SIG-M5 (cell line): ENCODE measurements around the gene C12orf76.
"Not testable (repeated sequence)": the region's sequence is repeated elsewhere in the genome, so short reads cannot be mapped to it uniquely, and the experiment has no call there.

Experiments used
- DNase-seq: peaks from one replicate; lab custom pipeline; 2025; lab: John Stamatoyannopoulos, UW

The C12orf76 gene

DNA sequence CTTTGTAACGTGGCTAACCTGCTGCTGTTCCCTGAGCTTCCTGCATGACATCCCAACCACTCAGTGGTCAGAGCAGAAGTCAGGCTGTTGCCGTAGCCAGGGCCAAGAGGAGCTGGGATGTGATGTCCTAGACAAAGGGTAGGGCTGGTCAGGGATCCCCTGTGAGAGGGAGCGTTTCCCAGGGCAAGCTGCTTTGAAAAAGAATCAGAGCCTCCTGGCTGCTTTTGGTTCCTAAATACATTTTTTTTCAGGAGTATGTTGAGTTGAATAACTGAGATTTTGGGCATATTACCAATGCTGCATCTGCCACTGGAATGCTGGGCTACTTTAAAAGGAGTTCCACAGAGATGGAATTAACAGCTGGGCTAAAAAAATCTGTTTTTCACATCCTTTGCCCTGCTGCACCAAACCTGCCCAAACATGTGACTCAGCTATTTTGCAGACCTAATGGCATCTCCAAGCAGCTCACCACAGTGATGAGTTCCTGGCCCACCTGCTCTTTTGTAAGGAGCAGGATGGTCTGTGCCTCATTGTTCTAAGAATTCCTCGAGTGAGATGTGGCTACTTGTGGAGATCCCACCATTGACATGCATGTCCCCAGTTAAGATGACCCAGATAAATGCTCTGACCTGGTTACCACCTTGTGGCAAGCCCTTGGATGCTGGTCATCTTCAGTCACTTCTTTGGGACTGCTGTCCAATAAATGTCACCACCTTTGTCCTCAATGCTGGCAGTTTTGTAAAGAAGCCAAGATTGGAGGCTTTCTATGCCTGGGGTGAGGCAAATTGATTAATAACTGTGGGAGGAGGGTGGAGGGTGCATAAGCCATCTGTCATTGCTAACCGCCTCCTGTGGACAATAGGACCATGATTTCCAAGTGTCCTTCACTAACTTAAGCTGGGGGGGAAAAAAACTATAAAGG lies 25.0 kb downstream of the C12orf76 start:
- DNase-seq, result no peak

- DNase-seq, result no peak
Measured at GRCh38 chr12:110020956-110021355, 27.4 kb downstream of the C12orf76 start.

GRCh38 chr12:110015132-110015531 lies 33.2 kb downstream of the C12orf76 start:
- peak; percentile 25 for DNase-seq

GRCh38 chr12:110012659-110013058 lies 35.7 kb downstream of the C12orf76 start:
- no peak for DNase-seq

- DNase-seq, result no peak
Measured at GRCh38 chr12:110012137-110012536, 36.2 kb downstream of the C12orf76 start.

DNA sequence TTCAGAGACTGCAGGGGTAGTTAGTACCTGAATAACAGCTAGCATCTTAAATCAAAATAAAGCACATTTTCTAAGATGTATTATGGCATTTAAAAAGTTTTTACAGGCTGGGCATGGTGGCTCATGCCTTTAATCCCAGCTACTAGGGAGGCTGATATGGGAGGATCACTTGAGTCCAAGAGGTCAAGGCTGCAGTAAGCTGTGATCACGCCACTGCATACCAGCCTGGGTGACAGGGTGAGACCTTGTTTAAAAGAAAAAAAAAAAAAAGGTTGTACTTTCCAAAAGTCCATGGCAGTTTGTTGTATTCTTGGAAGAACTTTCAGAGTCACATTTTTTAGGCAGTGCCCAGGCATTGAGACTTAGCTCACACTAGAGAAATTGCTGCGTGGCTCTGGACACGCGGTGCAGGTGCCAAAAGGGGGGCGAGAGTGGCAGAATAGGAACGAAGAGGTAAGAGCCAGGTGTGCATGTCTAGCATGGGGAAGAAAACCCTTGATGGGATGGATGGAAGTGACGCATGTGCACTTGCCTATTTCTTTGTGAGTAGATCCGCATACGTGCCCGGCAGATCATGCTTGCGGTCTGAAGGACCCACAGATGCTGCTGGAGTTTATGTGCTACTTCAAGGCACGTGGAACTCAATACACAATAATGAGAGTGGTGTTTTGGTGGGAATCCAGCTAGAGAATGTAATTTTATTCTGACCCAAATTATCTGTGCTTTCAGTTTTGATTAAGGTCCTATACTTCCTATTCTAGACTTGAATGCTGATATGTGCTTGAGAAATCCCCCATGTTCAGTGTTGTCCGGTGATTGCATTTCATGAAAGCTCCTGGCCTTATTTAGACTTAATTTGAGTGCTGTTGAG lies 37.2 kb downstream of the C12orf76 start:
- DNase-seq, result no peak

DNA sequence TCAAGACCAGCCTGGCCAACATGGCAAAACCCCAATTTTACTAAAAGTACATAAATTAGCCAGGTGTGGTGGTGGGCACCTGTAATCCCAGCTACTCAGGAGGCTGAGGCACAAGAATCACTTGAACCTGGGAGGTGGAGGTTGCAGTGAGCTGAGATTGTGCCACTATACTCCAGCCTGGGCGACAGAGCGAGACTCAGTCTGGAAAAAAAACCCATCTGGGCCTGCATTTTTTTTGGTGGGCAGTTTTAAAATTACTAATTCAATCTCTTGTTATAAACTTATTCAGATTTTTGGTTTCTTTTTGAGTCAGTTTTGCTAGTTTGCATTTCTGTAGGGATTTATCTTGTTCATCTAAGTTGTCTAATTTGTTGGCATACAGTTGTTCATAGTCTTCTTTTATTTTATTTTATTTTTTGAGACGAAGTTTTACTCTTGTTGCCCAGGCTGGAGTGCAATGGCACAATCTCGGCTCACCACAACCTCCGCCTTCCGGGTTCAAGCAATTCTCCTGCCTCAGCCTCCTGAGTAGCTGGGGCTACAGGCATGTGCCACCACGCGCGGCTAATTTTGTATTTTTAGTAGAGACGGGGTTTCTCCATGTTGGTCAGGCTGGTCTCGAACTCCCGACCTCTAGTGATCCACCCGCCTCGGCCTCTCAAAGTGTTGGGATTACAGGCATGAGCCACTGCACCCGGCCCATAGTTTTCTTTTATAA lies 39.5 kb downstream of the C12orf76 start:
- DNase-seq, result not testable (repeated sequence)

DNA sequence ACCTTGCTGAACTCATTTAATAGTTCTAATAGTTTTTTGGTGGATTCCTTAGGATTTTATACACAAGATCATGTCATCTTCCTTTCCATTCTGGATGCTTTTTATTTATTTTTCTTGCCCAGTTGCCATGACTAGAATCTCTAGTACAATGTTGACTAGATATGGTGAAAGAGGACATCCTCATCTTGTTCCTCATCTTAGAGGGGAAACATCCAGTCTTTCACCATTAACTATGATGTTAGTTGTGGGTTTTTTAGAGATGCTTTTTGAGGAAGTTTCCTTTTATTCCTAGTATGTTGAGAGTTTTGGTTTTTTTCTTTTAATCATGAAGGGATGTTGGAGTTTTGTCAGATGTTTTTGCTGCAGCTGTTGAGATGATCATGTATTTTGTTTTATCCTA lies 40.4 kb downstream of the C12orf76 start:
- DNase-seq, result peak; percentile 86

GRCh38 chr12:110006115-110006514 lies 42.2 kb downstream of the C12orf76 start:
- no peak for DNase-seq

DNA sequence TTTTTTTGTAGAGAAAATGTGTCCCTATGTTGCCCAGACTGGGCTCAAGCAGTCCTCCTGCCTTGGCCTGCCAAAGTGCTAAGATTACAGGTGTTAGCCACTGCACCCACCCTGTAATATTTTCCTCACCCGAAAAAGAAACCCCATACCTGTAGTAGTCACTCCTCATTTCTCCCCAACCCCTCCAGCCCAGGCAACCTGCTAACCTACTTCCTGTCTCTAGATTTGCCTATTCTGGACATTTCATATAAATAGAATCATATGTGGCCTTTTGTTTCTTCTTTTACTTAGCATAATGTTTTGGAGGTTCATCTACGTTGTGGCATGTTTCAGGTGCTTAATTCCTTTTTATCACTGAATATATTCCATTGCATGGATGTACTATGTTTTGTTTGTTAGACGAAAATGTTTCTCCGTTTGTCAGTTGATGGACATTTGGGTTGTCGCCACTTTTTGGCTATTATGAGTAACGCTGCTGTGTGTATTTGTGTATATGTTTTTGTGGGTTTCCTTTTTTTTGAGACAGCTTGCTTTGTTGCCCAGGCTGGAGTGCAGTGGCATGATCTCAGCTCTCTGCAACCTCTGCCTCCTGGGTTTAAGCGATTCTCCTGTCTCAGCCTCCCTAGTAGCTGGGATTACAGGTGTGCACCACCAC lies 42.9 kb downstream of the C12orf76 start:
- DNase-seq, result no peak

DNA sequence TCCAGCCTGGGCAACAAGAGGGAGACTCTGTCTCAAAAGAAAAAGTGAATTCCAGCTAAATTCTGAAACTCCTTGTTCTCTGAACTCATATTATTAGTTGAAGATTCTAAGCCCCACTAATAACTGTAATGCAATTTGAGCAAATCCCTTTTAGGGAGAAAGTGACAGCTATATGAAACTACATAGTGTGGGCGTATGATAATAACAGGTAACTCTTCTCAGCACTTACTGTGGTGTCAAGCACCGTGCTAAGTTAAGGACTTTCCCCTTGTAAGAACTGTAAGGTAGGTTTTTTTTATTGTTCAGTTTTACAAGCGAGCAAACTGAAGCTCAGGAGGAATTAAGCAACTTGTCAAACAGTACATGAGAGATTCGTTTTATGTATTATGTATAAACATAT lies 43.7 kb downstream of the C12orf76 start:
- DNase-seq, result no peak

DNA sequence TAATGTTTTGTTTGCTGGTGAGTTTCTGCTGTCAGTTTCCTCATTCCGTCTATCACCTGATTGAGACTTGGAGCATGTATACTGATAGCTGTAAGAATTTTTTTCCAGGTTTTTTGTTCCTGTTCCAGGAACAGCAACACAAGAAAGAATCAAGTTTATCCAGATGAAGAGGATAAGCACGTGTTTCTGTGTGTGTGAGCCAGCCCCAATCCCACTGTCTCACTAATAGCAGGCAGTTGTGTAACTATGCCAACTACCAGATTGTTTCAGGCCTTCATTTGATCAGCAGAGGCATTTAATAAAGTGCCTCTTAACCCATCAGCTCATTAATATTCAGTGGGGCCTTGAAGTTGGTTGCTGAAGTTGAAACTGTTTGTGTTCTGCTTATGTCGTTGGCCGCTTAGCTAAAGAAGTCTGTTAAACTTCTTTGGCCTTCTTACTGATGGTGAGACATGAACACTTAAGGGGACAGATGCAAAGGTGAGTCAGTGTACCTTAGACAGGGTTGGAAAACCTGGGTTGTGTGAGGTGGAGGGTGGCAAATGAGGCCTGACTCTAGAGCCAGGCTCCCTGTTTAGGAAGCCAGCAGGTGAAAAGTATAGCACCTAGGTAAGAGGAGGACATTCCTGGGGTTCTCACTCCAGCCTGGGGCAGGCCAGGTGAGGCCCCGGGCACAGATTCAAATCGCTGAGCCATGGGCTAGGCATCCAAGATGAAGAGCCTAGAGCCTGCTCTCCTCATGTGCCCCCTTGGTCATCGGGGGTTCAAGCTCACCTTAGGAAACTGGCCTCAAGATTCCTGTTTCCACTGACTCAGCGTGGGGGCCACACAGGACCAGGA lies 45.4 kb downstream of the C12orf76 start:
- DNase-seq, result no peak

- no peak for DNase-seq
Measured at GRCh38 chr12:110001596-110001995, 46.7 kb downstream of the C12orf76 start.

DNA sequence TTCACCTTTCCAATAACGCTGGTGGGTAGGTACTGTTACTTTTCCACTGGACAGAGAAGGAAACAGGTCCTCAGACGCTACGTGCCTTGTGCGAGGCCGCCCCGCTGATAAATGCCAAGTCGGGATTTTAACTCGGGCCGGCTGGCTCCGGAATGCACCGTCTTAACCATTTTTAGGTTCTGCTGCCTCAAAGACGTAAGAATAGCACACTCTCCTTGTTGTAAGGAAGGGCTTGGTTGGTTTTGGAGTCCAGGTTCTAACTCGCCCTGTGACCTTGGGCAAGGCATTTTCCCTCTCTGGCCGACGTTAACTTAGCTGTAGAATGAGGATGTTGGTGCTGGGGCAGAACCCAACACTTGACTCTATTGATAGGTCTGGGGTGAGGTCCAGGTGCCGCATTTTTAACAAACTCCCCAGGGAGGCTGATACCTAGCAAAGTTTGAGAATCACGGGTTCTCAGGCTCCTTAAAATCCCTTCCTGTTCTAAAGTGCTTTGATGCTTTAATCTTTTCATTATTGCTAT lies 48.3 kb downstream of the C12orf76 start:
- no peak for DNase-seq

- no peak for DNase-seq
Measured at GRCh38 chr12:109999649-109999971, 48.7 kb downstream of the C12orf76 start.

- peak; percentile 46 for DNase-seq
Measured at GRCh38 chr12:109998904-109999648, 49.2 kb downstream of the C12orf76 start, which contains the start of gene ANKRD13A. Gene ANKRD13A (plus strand): TSS chr12:109999430. CDS start chr12:109999689, 259 bp downstream.

- no peak for DNase-seq
Measured at GRCh38 chr12:109998241-109998903, 50.0 kb downstream of the C12orf76 start.

DNA sequence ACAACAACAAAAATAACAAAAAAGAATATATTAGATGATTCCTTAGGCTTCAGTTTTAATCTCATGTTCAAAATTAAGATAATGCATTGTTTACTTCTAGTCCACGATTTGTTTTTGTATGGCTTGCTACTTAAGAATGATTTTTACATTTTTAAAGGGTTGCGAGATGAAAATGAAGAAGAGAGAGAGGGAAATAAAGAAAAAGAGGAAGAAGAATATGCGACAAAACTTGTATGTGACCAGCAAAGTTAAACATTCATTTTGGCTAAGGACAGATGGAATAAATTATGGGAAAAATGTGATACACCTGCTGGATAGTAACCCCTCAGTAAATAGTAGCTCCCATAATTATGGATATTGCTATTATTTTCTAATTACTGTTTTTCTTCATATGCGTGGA lies 50.9 kb downstream of the C12orf76 start:
- no peak for DNase-seq

- DNase-seq, result no peak
Measured at GRCh38 chr12:109996483-109996853, 51.9 kb downstream of the C12orf76 start.
